Nephron progenitor cell (in vitro differentiated cells): ENCODE results near the gene NHP2.

Experiments
- DNase-seq: peaks from one replicate; pipeline ENCODE4 v3.0.0; 2021
- H3K27ac Mint-ChIP-seq: 2 replicates; pipeline ENCODE4 v1.8.0; 2021; ENCODE audit warnings: mild to moderate bottlenecking, moderate library complexity, mixed read lengths
- H3K27me3 Mint-ChIP-seq: 2 replicates; pipeline ENCODE4 v1.8.0; 2021; ENCODE audit warnings: mild to moderate bottlenecking, low read depth, mixed read lengths; ENCODE audit not compliant: poor library complexity
- H3K36me3 Mint-ChIP-seq: 2 replicates; pipeline ENCODE4 v1.8.0; 2021; ENCODE audit warnings: low read depth, mixed read lengths
- H3K4me1 Mint-ChIP-seq: 2 replicates; pipeline ENCODE4 v1.8.0; 2021; ENCODE audit warnings: mixed read lengths
- H3K4me3 Mint-ChIP-seq: 2 replicates; pipeline ENCODE4 v1.8.0; 2021; ENCODE audit warnings: mild to moderate bottlenecking, moderate library complexity, mixed read lengths
- H3K9me3 Mint-ChIP-seq: 2 replicates; pipeline ENCODE4 v1.8.0; 2021; ENCODE audit warnings: mild to moderate bottlenecking, moderate library complexity, mixed read lengths
- CTCF ChIP-seq: fragments of 200-600 bp; sonication (generic); IDR thresholded peaks from 2 replicates; pipeline ENCODE4 v1.5.0; 2021; ENCODE audit warnings: antibody characterized with exemption

NHP2 gene

DNA sequence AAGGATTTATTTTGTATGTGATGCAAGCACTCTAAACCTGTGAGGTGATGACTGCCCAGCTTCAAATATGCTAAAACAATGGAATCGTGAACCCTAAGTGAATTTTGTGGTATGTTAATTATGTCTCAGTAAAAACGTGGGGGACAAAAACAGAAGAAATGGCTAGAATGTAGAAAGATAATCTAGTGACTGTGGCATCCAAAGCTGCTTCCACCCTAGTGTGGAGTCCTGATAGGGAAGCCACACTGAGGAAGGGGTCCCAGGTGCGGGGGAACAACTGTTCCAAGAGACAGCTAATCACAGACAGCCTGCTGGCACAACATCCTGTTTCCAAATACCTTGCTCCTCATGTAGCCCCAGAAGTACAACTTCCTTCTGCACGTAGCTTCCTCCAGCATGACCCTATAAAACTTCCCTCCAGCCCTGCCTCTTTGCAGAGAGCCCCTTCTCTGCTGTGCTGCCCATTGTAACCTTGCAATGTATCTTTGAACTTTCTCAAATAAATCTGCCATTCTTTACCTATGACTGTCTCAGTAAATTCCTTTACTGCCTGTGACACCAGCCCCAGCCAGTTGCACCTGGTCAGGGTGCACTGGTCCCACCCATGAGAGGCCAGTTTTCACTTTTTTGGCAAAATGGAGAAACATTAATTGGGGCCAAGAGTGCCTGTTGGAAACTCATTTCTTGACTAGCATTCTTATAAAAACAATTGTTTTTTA, 28.6 kb upstream of the NHP2 start:
- TF ChIP-seq CTCF = no peak
- no peaks in the 10 kb centered on the region for H3K36me3 Mint-ChIP-seq
- H3K27ac Mint-ChIP-seq = peak overlapping the region; percentile 53
- peaks cover 3% of the 10 kb centered on the region for H3K27me3 Mint-ChIP-seq
- peaks cover 14% of the 10 kb centered on the region for H3K9me3 Mint-ChIP-seq
- H3K4me1 Mint-ChIP-seq = peaks cover 9% of the 10 kb centered on the region
- no peak overlapping the region for H3K4me3 Mint-ChIP-seq
- DNase-seq = no peak

GRCh38 chr5:178180141-178180863, 26.6 kb upstream of the NHP2 start:
- no peaks in the 10 kb centered on the region for H3K36me3 Mint-ChIP-seq
- no peak overlapping the region for H3K4me3 Mint-ChIP-seq
- H3K27me3 Mint-ChIP-seq = peaks cover 3% of the 10 kb centered on the region
- DNase-seq = no peak
- no peak for TF ChIP-seq CTCF
- H3K9me3 Mint-ChIP-seq = peaks cover 14% of the 10 kb centered on the region
- peaks cover 9% of the 10 kb centered on the region for H3K4me1 Mint-ChIP-seq
- H3K27ac Mint-ChIP-seq = no peak overlapping the region

- TF ChIP-seq CTCF = no peak
- no peak overlapping the region for H3K27ac Mint-ChIP-seq
- peaks cover 8% of the 10 kb centered on the region for H3K27me3 Mint-ChIP-seq
- DNase-seq = no peak
- H3K4me1 Mint-ChIP-seq = peaks cover 8% of the 10 kb centered on the region
- H3K36me3 Mint-ChIP-seq = no peaks in the 10 kb centered on the region
- H3K9me3 Mint-ChIP-seq = peaks cover 14% of the 10 kb centered on the region
- no peak overlapping the region for H3K4me3 Mint-ChIP-seq
Observed at GRCh38 chr5:178177569-178177968, 23.9 kb upstream of the NHP2 start.

GRCh38 chr5:178176791-178177190, 23.1 kb upstream of the NHP2 start:
- Mint-ChIP-seq H3K9me3 (peaks cover 10% of the 10 kb centered on the region), H3K36me3 (no peaks in the 10 kb centered on the region), H3K27me3 (peaks cover 8% of the 10 kb centered on the region), H3K27ac (no peak overlapping the region), H3K4me1 (no peaks in the 10 kb centered on the region), H3K4me3 (no peak overlapping the region)
- no peak for TF ChIP-seq CTCF
- no peak for DNase-seq

DNA sequence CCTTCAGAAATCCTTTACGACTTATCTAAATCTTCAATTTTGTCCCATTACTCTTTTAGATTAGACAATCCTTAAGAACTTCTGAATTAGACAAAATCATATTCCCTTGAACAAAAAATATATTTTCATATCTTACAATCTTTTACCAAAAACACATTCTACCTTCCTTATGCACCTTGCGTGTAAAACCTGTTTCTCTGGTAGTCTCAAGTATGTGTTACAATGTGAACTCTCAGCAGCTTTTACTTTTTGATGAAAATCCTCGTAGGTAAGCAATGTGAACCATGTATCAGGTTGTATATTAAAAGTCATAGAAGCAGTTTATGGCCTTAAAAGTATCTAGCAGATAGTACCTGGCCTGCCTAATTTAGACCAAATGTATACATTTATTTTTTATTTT, 20.8 kb upstream of the NHP2 start:
- no peak overlapping the region for H3K4me3 Mint-ChIP-seq
- TF ChIP-seq CTCF = no peak
- peaks cover 15% of the 10 kb centered on the region for H3K27me3 Mint-ChIP-seq
- peaks cover 7% of the 10 kb centered on the region for H3K9me3 Mint-ChIP-seq
- no peaks in the 10 kb centered on the region for H3K4me1 Mint-ChIP-seq
- DNase-seq = no peak
- no peaks in the 10 kb centered on the region for H3K36me3 Mint-ChIP-seq
- H3K27ac Mint-ChIP-seq = no peak overlapping the region
